PC-3 (cell line): ENCODE data around the gene SLC47A2.

Source experiments
- EZH2 ChIP-seq: fragments of 300-600 bp; sonication (generic); IDR thresholded peaks from one replicate; pipeline ENCODE4 v1.6.1; 2017; ENCODE audit warnings: antibody characterized with exemption, mild to moderate bottlenecking, low read length; ENCODE audit not compliant: unreplicated experiment
- EZH2phosphoT487 ChIP-seq: fragments of 300-600 bp; sonication (generic); IDR thresholded peaks from 2 replicates; pipeline ENCODE4 v1.6.1; 2018; ENCODE audit warnings: mild to moderate bottlenecking, antibody characterized with exemption, low read length, borderline replicate concordance
- TF ChIP-seq, protein P1 (sequence below): fragments of 300-600 bp; sonication (generic); conservative IDR thresholded peaks from 2 replicates; pipeline ENCODE4 v1.5.1; 2017; ENCODE audit warnings: antibody characterized with exemption, low read depth, mild to moderate bottlenecking, low read length

GRCh38 chr17:19733953-19734526 lies 17.7 kb upstream of the SLC47A2 start:
- TF ChIP-seq, protein P1, sequence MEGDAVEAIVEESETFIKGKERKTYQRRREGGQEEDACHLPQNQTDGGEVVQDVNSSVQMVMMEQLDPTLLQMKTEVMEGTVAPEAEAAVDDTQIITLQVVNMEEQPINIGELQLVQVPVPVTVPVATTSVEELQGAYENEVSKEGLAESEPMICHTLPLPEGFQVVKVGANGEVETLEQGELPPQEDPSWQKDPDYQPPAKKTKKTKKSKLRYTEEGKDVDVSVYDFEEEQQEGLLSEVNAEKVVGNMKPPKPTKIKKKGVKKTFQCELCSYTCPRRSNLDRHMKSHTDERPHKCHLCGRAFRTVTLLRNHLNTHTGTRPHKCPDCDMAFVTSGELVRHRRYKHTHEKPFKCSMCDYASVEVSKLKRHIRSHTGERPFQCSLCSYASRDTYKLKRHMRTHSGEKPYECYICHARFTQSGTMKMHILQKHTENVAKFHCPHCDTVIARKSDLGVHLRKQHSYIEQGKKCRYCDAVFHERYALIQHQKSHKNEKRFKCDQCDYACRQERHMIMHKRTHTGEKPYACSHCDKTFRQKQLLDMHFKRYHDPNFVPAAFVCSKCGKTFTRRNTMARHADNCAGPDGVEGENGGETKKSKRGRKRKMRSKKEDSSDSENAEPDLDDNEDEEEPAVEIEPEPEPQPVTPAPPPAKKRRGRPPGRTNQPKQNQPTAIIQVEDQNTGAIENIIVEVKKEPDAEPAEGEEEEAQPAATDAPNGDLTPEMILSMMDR = no peak
- TF ChIP-seq EZH2 (no peak), EZH2phosphoT487 (no peak)
